GM10266 (cell line): ENCODE data around the gene CCDC142.

ENCODE experiments used
- DNase-seq: peaks from one replicate; pipeline ENCODE4 v3.0.0; 2012; ENCODE audit errors: extremely low spot score
- CTCF ChIP-seq: IDR thresholded peaks from 2 replicates; pipeline ENCODE4 v1.5.1; 2012; ENCODE audit warnings: mild to moderate bottlenecking, low read depth; ENCODE audit not compliant: control insufficient read depth, insufficient read depth; ENCODE audit errors: missing control alignments

Gene CCDC142

GRCh38 chr2:74527741-74528140, 44.9 kb upstream of the CCDC142 start:
- DNase-seq: no peak
- TF ChIP-seq CTCF: no peak

GRCh38 chr2:74526649-74527230, 43.9 kb upstream of the CCDC142 start:
- TF ChIP-seq CTCF: no peak

GRCh38 chr2:74525717-74526648, 43.2 kb upstream of the CCDC142 start, which contains the start of gene DQX1:
TSS of gene DQX1 (minus strand) at chr2:74526231. CDS start at chr2:74525729, 502 bp downstream.
- TF ChIP-seq CTCF: no peak
- DNase-seq: peak; percentile 69

More at GRCh38 chr2:74526649-74527230, 43.9 kb upstream of the CCDC142 start:
- DNase-seq: no peak

- no peak for TF ChIP-seq CTCF
- DNase-seq: no peak
Observed at GRCh38 chr2:74524955-74525716, 42.3 kb upstream of the CCDC142 start.

- no peak for DNase-seq
- TF ChIP-seq CTCF: no peak
Observed at GRCh38 chr2:74524005-74524404, 41.2 kb upstream of the CCDC142 start.

- no peak for DNase-seq
- TF ChIP-seq CTCF: no peak
Observed at GRCh38 chr2:74522516-74522915, 39.7 kb upstream of the CCDC142 start.
